H1 (cell line): Measurements from ENCODE around the gene NEURL1B. TPM values are rescaled to one million over a fixed set of nuclear protein-coding genes. Genes with fewer than 3 reads are reported as not detected.

Experiments
- RBBP5 ChIP-seq: IDR thresholded peaks from 2 replicates; pipeline ENCODE4 v1.7.1; 2012; ENCODE audit warnings: low read depth, mild to moderate bottlenecking, inconsistent platforms, low read length, moderate library complexity, borderline replicate concordance
- polyA plus RNA-seq, 7 experiments: library from polyadenylated mRNA; depleted of rRNA in 3 of 7; stranded (reverse) in 5 of 7; unstranded in 2 of 7; fragments of >200 nt in 5 of 7; fragments of 200-250 nt in 2 of 7; gene quantifications; 1 replicate in 5 of 7; 2 replicates in 1 of 7; 4 replicates in 1 of 7; pipeline versions ENCODE4 v1.2.1 to v1.2.3, GENCODE V29; 2011 to 2013; ENCODE audit warnings: missing spikeins in 2 of 7, mixed read lengths in 2 of 7
- total RNA-seq: library from RNA; stranded (reverse); fragmentation: NEBNext Ultra II Directional; extraction: Animal tissue kit (Norgen Biotek cat#: 25700); gene quantifications from 2 replicates; pipeline ENCODE4 v1.2.1, GENCODE V29; 2021

Gene NEURL1B
- total and polyA plus RNA-seq, 2 of the 8 experiments (the other 6 are each of a cell fraction or from before 2014, with no cell fraction given): 3.3 to 6.1 TPM

- TF ChIP-seq RBBP5: no peak
Measured at GRCh38 chr5:172642926-172643871, 2.1 kb downstream of the NEURL1B start (continued).
